H54 (cell line): ENCODE results near the gene CCL27.

Experiments used
- DNase-seq: peaks from one replicate; pipeline ENCODE4 v3.0.0; 2011; ENCODE audit warnings: low spot score, mixed read lengths; ENCODE audit not compliant: insufficient read length
- FAIRE-seq: peaks from 3 replicates; lab custom pipeline; 2011; peaks lifted over from hg19 to GRCh38; lab: Jason Lieb, UNC
- POLR2A ChIP-seq: IDR thresholded peaks from 2 replicates; pipeline ENCODE4 v1.6.1; 2011; ENCODE audit warnings: low read depth, mild to moderate bottlenecking, low read length

Gene CCL27

GRCh38 chr9:34689512-34689911 lies 27.1 kb upstream of the CCL27 start:
- DNase-seq (no peak), FAIRE-seq (no peak)
- no peak for TF ChIP-seq POLR2A

GRCh38 chr9:34689116-34689470 lies 26.6 kb upstream of the CCL27 start:
- FAIRE-seq, result no peak
- no peak for DNase-seq
- TF ChIP-seq POLR2A, result no peak

- FAIRE-seq (no peak), DNase-seq (no peak)
- TF ChIP-seq POLR2A, result no peak
These were observed 26.1 kb upstream of the CCL27 start for GRCh38 chr9:34688329-34689115.

- TF ChIP-seq POLR2A, result no peak
- FAIRE-seq (no peak), DNase-seq (no peak)
These were observed 25.0 kb upstream of the CCL27 start for GRCh38 chr9:34687276-34688030.

- DNase-seq (no peak), FAIRE-seq (no peak)
- TF ChIP-seq POLR2A, result no peak
These were observed 24.3 kb upstream of the CCL27 start for GRCh38 chr9:34686732-34687131.

- FAIRE-seq (no peak), DNase-seq (no peak)
- no peak for TF ChIP-seq POLR2A
These were observed 23.8 kb upstream of the CCL27 start for GRCh38 chr9:34686231-34686630.

GRCh38 chr9:34685591-34685990 lies 23.1 kb upstream of the CCL27 start:
- TF ChIP-seq POLR2A, result no peak
- DNase-seq, result no peak
- no peak for FAIRE-seq

GRCh38 chr9:34684816-34685215 lies 22.4 kb upstream of the CCL27 start:
- FAIRE-seq, result no peak
- no peak for TF ChIP-seq POLR2A
- DNase-seq, result no peak

GRCh38 chr9:34684145-34684544 lies 21.7 kb upstream of the CCL27 start:
- FAIRE-seq (no peak), DNase-seq (no peak)
- TF ChIP-seq POLR2A, result no peak

- DNase-seq (no peak), FAIRE-seq (no peak)
- TF ChIP-seq POLR2A, result no peak
These were observed 13.4 kb upstream of the CCL27 start for GRCh38 chr9:34675869-34676268.

GRCh38 chr9:34675048-34675714 lies 12.7 kb upstream of the CCL27 start:
- TF ChIP-seq POLR2A, result no peak
- FAIRE-seq (no peak), DNase-seq (no peak)

- FAIRE-seq, result no peak
- TF ChIP-seq POLR2A, result no peak
- DNase-seq, result no peak
These were observed 12.0 kb upstream of the CCL27 start for GRCh38 chr9:34674440-34674839.

- no peak for TF ChIP-seq POLR2A
- no peak for DNase-seq
These were observed 8.8 kb upstream of the CCL27 start for GRCh38 chr9:34671307-34671706.

GRCh38 chr9:34669809-34670562 lies 7.5 kb upstream of the CCL27 start:
- TF ChIP-seq POLR2A, result no peak
- no peak for FAIRE-seq
- DNase-seq, result no peak

More at GRCh38 chr9:34671307-34671706, 8.8 kb upstream of the CCL27 start:
- no peak for FAIRE-seq
